Body of pancreas (tissue), 4 donors: ENCODE data around the gene NECTIN1. TPM values are rescaled to one million over a fixed set of nuclear protein-coding genes. Genes with fewer than 3 reads are reported as not detected.

Experiments used
- ATAC-seq: fragments of 150-250 bp; one replicate; pipeline ENCODE4 v1.9.1; 2016
- DNase-seq, 4 donors: peaks; one replicate each; pipeline ENCODE4 v3.0.0-alpha.2; 2019
- H3K27ac ChIP-seq, 4 donors: fragments of 200-600 bp; sonication (generic); 1 replicate in 3 of 4; 2 replicates in 1 of 4; pipeline versions ENCODE4 v1.5.1 to v1.6.1; 2016 to 2019; ENCODE audit warnings: mild to moderate bottlenecking in 1 of 4, mixed read lengths in 1 of 4, moderate library complexity in 1 of 4
- H3K27me3 ChIP-seq, 2 donors: fragments of 200-600 bp; sonication (generic); one replicate each; pipeline ENCODE4 v1.6.0; 2016; ENCODE audit warnings: mild to moderate bottlenecking in 1 of 2
- H3K36me3 ChIP-seq, 2 donors: fragments of 200-600 bp; sonication (generic); replicated peaks in 1 of 2; 2 replicates each; pipeline ENCODE4 v1.5.1; 2016; ENCODE audit warnings: low read depth in 2 of 2; ENCODE audit not compliant: insufficient read depth in 1 of 2
- H3K4me1 ChIP-seq: fragments of 200-600 bp; sonication (generic); one replicate; pipeline ENCODE4 v1.6.0; 2016
- H3K4me3 ChIP-seq, 2 donors: fragments of 200-600 bp; sonication (generic); 1 replicate in 1 of 2; 2 replicates in 1 of 2; pipeline ENCODE4 v1.5.1; 2016 to 2019
- H3K9me3 ChIP-seq, 3 donors: fragments of 200-600 bp; sonication (generic); 1 replicate in 2 of 3; 2 replicates in 1 of 3; pipeline ENCODE4 v1.5.1; 2016
- POLR2A ChIP-seq, 3 donors: fragments of 450-650 bp; IDR thresholded peaks; one replicate each; pipeline ENCODE4 v1.6.1; 2016; ENCODE audit warnings: antibody characterized with exemption in 3 of 3, mild to moderate bottlenecking in 2 of 3
- WGBS, 2 donors: methylation state at CpG; one replicate each; pipeline ENCODE4 v1.1.5; 2017; 5-methylcytosine and 5-hydroxymethylcytosine counted together
- intact Hi-C: fragments of 100-400 bp; cut with DNase I; formaldehyde crosslinking; loops from one replicate; pipeline ENCODE4 v1.15.1; 2023
- total RNA-seq, 2 donors: library from RNA; depleted of rRNA; stranded (reverse); fragments of >200 nt; gene quantifications; one replicate each; pipeline ENCODE4 v1.1.0, GENCODE V29; 2016
- TF ChIP-seq, protein P1 (sequence below), 7 experiments: fragments of 450-650 bp in 4 of 7; fragments of 200-600 bp in 3 of 7; sonication (generic) in 3 of 7; IDR thresholded peaks; one replicate each; pipeline ENCODE4 v1.5.1; 2016 to 2019; ENCODE audit warnings: antibody characterized with exemption in 7 of 7

The NECTIN1 gene
- total RNA-seq, 2 donors from 2014 or later, result 7.3 to 31.6 TPM

DNA sequence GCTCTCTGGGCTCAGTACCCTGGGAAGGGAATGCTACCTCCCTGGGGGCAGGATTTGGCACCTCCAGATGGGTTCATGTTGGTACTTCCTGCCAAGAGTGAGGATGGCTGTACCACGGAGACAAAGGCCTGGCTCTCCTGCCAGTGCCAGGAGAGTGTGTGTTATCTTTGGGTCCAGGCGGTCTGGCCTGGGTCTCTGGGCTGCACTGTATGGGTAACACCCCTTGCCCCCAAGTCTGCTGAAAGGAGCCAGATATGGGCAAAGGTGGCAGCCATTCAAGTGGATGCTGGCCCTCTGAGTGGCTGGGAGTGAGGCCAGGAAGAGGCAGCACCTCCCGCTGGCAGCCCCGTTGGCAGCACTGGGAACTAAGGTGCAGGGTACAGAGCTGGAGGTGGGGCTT, 91.5 kb downstream of the NECTIN1 start:
- TF ChIP-seq, protein P1, sequence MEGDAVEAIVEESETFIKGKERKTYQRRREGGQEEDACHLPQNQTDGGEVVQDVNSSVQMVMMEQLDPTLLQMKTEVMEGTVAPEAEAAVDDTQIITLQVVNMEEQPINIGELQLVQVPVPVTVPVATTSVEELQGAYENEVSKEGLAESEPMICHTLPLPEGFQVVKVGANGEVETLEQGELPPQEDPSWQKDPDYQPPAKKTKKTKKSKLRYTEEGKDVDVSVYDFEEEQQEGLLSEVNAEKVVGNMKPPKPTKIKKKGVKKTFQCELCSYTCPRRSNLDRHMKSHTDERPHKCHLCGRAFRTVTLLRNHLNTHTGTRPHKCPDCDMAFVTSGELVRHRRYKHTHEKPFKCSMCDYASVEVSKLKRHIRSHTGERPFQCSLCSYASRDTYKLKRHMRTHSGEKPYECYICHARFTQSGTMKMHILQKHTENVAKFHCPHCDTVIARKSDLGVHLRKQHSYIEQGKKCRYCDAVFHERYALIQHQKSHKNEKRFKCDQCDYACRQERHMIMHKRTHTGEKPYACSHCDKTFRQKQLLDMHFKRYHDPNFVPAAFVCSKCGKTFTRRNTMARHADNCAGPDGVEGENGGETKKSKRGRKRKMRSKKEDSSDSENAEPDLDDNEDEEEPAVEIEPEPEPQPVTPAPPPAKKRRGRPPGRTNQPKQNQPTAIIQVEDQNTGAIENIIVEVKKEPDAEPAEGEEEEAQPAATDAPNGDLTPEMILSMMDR (IDR thresholded peaks at IDR 0.05), result no peak
- TF ChIP-seq POLR2A (IDR thresholded peaks at IDR 0.05), result no peak
- WGBS, 2 donors, result 84% methylated on average over 4 of the region's 4 CpGs; no CpG with 5 or more reads in 1 of the 2 donors
- no peak for ATAC-seq
- Histone ChIP-seq H3K4me3 (no peak overlapping the region), H3K4me1 (no peaks in the 10 kb centered on the region), H3K9me3 (no peaks in the 10 kb centered on the region), H3K27ac (no peak overlapping the region), H3K36me3 (no peaks in the 10 kb centered on the region), H3K27me3 (no peaks in the 10 kb centered on the region)
- no peak for DNase-seq
- intact Hi-C loops, result no loop called here

DNA sequence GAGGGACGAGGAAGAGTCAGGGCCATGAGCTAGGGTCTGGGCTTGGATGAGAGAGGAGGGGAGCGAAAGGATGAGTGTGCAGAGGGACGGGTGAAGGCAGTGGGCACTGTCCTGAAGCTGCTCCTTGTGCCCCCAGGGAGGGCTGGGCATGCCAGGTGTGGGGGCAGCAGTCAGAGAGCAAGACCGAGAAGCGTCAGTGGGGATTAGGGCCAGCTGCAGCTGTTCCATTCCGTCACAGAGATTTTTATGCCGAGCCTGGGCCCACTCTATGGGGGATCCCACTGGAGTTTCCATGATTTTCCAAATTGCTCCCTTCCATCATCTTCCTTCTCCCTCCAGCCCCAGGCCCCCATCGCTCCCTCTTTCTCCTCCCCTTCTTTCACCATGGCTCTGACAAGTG, 93.2 kb downstream of the NECTIN1 start:
- DNase-seq, result no peak
- TF ChIP-seq, protein P1 (IDR thresholded peaks at IDR 0.05), result no peak
- TF ChIP-seq POLR2A (IDR thresholded peaks at IDR 0.05), result no peak
- no peaks in the 10 kb centered on the region for H3K36me3 ChIP-seq
- 91 to 95% methylated on average over 8 of the region's 8 CpGs for WGBS, 2 donors
- no peaks in the 10 kb centered on the region for H3K4me1 ChIP-seq
- no peaks in the 10 kb centered on the region for H3K9me3 ChIP-seq
- H3K27ac ChIP-seq, result no peak overlapping the region
- H3K4me3 ChIP-seq, result no peak overlapping the region
- intact Hi-C loops, result no loop called here
- ATAC-seq, result no peak
- no peaks in the 10 kb centered on the region for H3K27me3 ChIP-seq

DNA sequence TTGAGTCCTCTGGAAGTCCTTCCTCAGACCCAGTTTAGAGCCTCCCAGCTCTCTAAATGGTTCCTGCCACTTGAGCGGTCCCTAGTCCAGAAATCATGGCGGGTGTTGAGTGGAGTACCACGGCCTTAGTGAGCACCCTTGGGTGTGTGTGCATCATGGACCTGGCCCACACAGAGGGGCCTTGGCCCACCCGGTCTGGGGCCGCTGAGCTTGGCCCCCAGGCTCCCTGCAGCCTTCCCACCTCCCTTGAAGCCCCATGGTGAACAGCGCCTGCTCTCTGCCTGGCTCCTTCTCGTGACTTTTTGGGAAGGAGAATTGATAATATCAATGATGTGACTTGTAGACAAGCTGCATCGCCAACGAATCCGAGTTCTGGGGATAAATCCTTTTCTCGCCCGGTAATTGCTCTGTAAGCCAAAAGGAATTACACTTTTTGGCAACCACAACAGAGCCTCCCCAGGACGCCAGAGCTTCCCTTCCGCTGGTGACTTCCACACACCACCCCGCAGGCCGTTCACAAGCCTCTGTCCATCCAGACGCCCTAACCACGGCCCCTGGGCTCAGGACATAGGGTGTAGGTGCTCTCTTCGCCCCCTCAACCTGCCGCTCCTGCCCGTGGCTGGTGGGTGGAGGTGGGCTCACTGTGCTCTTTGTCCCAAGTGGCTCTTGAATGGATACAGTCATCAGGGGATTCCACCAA, 93.8 kb downstream of the NECTIN1 start:
- TF ChIP-seq POLR2A (IDR thresholded peaks at IDR 0.05), result no peak
- TF ChIP-seq, protein P1 (IDR thresholded peaks at IDR 0.05), result no peak
- no peak overlapping the region for H3K27ac ChIP-seq
- intact Hi-C loops, result no loop called here
- no peaks in the 10 kb centered on the region for H3K27me3 ChIP-seq
- ATAC-seq (no peak), DNase-seq (no peak)
- no peaks in the 10 kb centered on the region for H3K4me1 ChIP-seq
- H3K9me3 ChIP-seq, result no peaks in the 10 kb centered on the region
- H3K4me3 ChIP-seq, result no peak overlapping the region
- WGBS, 2 donors, result 77 to 78% methylated on average over 18 to 21 of the region's 21 CpGs
- no peaks in the 10 kb centered on the region for H3K36me3 ChIP-seq

DNA sequence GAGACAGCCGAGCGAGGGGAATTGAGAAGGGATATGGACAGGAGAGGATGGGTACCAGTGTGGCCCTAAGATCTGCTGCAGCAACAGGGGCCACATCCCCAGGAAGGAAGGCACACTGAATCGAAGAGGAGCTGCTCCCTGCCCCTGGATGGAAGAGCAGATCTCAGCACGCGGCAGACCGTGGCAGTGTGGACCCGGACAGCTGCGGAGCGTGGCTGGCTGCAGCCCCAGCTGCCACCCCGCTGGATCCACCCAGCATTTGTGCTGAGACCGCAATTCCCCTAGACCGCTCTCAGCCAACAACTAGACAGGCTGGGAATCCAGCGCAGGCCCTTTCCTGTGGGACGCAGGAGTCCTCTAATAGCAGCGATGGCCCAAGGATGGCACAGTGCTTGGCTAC, 94.7 kb downstream of the NECTIN1 start:
- no peak for ATAC-seq
- WGBS, 2 donors, result 87 to 92% methylated on average over 6 to 14 of the region's 15 CpGs
- Histone ChIP-seq H3K36me3 (no peaks in the 10 kb centered on the region), H3K27me3 (no peaks in the 10 kb centered on the region), H3K4me1 (no peaks in the 10 kb centered on the region), H3K9me3 (no peaks in the 10 kb centered on the region), H3K4me3 (no peak overlapping the region), H3K27ac (no peak overlapping the region)
- DNase-seq, result no peak
- TF ChIP-seq, protein P1 (IDR thresholded peaks at IDR 0.05), result no peak
- TF ChIP-seq POLR2A (IDR thresholded peaks at IDR 0.05), result no peak
- intact Hi-C loops, result no loop called here
